ENCODE data around the gene ZNF613.
A peak's percentile ranks its signal among the peaks of the same experiment; 100 is the strongest.

GRCh38 chr19:51904331-51905165 is 22.7 kb upstream of the ZNF613 start, which contains the start of gene ZNF649:
- TF ChIP-seq MZF1 (CRISPR knock-in tag; IDR thresholded peaks at IDR 0.05; ENCODE audit: borderline replicate concordance): no peak
- no peak for TF ChIP-seq SMC3 (IDR thresholded peaks at IDR 0.05; ENCODE audit: low read length)
- peak; percentile 59 for TF ChIP-seq CTCF (CRISPR knock-in tag; IDR thresholded peaks at IDR 0.05)
- TF ChIP-seq PHF8 (CRISPR knock-in tag; IDR thresholded peaks at IDR 0.05): peak; percentile 76
- peak; percentile 59 to 69 for TF ChIP-seq POLR2A (IDR thresholded peaks at IDR 0.05; ENCODE audit: insufficient read depth in 1 of 2, low read depth in 2 of 2, low read length in 2 of 2)
- TF ChIP-seq TFAP4 (IDR thresholded peaks at IDR 0.05; ENCODE audit: borderline replicate concordance, low read depth): no peak
- TF ChIP-seq ZKSCAN5 (CRISPR knock-in tag; IDR thresholded peaks at IDR 0.05): no peak
- 0 out of 2 replicates have a peak, but pooled peaks have one; percentile 4 for TF ChIP-seq RAD21 (CRISPR knock-in tag; IDR thresholded peaks at IDR 0.05)
- TF ChIP-seq ELF1 (CRISPR knock-in tag; IDR thresholded peaks at IDR 0.05): peak; percentile 61
- 0 out of 2 replicates have a peak, but pooled peaks have one; percentile 40 for TF ChIP-seq ZNF704 (CRISPR knock-in tag; IDR thresholded peaks at IDR 0.05; ENCODE audit: borderline replicate concordance)
- no peak for TF ChIP-seq EP300 (IDR thresholded peaks at IDR 0.05; ENCODE audit: low read depth in 2 of 2, low read length in 2 of 2)
- TF ChIP-seq EP300 (CRISPR knock-in tag; IDR thresholded peaks at IDR 0.05; ENCODE audit: borderline replicate concordance): no peak
- TF ChIP-seq SOX13 (IDR thresholded peaks at IDR 0.05): no peak
- peak in 1 of 2 experiments; percentile 14; a peak in 1 of 4 replicates for TF ChIP-seq SOX13 (CRISPR knock-in tag; conservative IDR thresholded peaks at IDR 0.05 in 1 of 2, IDR thresholded peaks at IDR 0.05 in 1 of 2)
- no peak for TF ChIP-seq SP1 (IDR thresholded peaks at IDR 0.05)
- TF ChIP-seq SP1 (CRISPR knock-in tag; IDR thresholded peaks at IDR 0.05): no peak
